HG03039 (cell line): ENCODE results near the gene ARFGEF3.

Source experiments
- ATAC-seq: cut with Tn5 transposase; IDR thresholded peaks from one replicate; pipeline ENCODE4 v1.9.1; 2021; ENCODE audit warnings: mild to moderate bottlenecking, moderate library complexity; ENCODE audit not compliant: unreplicated experiment

Gene ARFGEF3

DNA sequence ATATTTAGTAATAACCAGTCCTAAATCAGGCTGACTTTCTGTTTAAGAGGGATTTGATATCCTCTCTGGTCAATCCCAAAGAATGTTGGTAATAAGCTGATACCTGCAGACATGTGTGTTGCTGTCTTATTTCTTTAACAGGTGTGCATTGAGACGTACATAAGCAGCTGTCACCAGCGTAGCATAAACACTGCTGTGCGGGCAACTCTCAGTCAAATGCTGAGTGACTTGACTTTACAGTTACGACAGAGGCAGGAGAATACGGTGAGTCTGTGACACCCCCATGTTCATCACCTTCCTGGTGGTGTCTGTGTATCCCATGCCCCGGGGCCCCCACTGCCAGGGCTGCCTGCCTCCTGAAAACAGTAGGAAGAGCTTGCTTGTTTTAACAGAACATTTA, 76.6 kb downstream of the ARFGEF3 start:
- no peak for ATAC-seq

DNA sequence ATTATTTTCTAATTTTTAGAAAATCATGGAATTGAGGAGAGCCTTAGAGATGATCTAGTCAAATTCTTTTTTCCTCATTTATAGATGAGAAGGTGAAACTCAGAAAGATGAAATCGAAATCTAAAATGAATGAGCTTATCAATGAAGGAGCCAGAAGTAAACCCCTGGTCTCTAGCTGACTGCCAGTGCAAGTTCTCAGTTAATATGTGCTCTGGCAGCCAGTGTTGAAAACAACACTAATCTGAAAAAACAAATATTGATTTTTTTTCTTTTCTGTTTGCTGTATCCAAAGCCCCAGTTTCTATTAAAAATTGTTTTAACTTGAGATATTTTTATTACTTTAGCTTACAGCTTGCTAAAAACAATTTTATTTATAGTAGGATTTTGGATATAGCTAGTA, 78.0 kb downstream of the ARFGEF3 start:
- no peak for ATAC-seq

- ATAC-seq: no peak
Measured at GRCh38 chr6:138240476-138241245, 78.9 kb downstream of the ARFGEF3 start.

DNA sequence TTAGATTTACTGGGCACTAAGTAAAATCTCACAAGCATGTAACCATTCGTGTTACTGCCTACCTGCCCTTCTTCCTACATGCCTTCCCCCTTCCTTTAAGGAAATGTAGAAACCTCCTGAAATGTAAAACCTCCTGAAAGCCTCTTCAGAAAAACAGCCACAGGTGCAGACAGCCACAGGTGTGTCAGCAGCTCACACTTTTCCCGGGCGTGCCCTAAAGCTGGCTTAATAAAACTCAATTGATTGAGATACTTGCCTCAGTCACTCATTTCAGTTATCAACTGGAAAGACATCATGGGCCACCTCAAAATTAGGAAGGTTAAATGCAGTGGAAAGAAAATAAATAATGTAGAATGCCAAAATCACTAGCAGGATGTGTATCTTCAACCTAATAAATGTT, 79.6 kb downstream of the ARFGEF3 start:
- no peak for ATAC-seq

GRCh38 chr6:138241934-138242333, 80.2 kb downstream of the ARFGEF3 start:
- ATAC-seq: no peak

- no peak for ATAC-seq
Measured at GRCh38 chr6:138242987-138243592, 81.4 kb downstream of the ARFGEF3 start.

DNA sequence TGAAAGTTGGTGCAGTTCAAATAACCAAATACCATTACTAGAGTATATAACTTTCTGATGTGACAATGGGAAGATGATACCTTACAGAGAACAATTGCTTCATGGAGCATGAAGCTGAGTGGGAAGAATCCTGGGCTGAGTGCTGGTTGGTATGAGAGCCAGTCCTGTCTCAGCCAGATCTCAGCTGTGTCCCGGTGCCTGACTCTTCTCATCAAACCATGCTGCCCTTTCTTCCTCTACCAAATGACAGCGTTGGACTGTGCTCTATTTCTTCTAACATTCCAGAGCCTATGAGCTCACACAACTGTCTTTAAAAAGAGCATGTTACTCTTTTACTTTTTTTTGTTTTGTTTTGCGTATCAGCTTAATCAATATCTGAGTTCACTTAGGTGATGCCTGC, 84.0 kb downstream of the ARFGEF3 start:
- no peak for ATAC-seq

DNA sequence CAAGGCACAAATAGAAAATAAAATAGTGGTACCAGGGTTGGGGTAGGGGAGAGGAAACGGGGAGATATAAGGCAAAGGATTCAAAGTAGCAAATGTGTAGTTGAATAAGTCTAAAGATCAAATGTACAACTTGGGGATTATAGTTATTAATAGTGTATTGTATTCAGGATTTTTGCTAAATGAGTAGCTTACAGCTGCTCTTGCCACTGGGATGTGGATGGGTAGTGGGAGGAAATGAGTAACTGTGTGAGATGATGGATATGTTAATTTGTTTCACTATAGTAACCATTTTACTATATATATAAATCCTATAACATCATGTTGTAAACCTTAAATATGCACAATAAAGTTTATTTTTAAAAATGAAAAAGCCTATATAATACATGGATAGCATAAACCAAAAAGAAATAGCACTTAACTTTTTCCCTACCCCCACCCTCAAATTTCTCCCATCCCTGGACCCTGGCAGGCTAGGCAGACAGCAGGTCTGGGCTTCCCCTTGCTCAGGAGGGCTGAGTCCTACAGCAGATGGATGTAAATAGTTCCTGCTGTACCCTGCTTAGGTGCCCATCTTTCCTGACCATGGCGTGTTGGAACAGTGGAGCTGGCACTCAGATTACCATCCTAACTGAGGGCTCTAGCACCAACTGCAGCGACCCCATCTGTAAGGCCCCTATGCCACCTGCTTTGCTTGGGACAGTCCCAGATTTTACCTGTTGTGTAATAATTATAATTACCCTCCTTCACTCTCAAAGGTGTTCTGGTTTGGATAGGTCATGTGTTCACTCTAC, 85.1 kb downstream of the ARFGEF3 start:
- no peak for ATAC-seq

DNA sequence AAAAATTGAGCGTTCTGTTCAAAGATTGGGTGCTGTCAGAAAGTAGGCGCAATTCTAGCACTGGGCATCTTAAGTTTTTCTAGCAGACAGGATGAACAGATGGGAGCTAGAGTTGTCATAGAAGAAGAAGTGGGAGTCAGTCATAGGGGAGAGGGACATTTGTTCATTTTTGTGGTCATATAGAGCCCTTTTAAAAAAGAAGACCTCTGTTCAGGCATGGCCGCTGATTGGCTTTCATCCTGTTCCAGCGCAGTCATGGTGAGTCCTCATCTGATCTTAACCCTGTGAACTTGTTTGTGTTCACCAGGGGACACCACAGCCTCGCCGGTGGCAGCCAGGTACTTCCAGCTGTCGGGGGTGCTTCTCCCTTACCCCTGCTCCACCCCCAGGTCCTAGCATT, 86.3 kb downstream of the ARFGEF3 start:
- no peak for ATAC-seq

DNA sequence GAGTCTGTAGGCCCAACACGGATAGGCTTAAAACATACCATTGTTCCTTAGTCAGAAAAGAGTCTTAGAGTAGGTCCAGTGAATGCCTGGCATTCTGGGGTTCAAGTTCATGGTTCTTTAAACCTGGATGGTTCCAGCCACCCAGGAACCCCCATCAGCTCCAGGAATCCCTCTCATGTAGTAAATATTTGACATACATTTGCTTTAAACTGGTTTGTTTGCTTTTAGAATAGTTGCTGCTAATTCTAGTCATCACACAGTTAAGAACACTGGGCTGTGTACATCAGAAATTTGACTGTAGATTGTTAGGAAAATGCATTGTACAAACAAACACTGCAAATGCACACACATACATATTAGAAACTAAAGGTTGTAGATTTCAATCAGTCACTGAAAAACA, 87.1 kb downstream of the ARFGEF3 start:
- ATAC-seq: no peak

DNA sequence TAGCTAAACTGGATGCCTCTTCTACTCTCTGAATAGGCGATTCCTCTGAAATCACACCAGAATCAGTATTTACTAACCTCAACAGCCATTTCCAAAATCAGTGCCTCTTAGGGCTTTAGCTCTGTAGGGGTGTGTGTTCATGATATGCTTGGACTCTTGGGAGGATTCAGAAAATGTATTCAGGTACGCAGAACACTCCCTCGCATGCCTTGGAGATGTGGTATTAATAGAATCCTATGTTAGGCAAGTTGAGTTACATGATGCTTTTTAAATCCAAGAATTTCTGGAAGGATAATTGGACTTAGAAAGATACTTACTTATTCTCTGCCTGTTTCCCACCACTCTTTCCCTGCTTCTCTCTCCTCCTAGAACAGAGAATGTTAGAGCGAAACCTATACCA, 88.3 kb downstream of the ARFGEF3 start:
- ATAC-seq: no peak

- ATAC-seq: no peak
Measured at GRCh38 chr6:138250513-138251247, 88.9 kb downstream of the ARFGEF3 start.

DNA sequence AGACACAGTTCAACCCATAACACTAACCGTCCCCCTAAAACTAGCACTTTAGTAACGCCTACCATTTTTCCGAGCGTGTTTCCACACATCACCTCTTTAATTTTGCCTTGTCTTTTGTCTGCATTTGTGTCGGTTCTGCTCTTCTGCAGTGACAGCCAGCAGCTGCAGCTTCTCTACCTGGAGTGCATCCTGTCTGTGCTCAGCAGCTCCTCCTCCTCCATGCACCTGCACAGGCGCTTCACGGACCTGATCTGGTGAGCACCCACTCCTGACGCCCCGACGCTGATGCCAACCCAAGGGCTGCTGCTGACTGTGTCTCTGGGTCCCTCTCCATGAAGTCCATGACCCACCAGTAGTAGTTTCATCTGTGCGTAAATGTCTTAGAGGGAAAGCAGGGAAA, 92.0 kb downstream of the ARFGEF3 start:
- ATAC-seq: no peak

DNA sequence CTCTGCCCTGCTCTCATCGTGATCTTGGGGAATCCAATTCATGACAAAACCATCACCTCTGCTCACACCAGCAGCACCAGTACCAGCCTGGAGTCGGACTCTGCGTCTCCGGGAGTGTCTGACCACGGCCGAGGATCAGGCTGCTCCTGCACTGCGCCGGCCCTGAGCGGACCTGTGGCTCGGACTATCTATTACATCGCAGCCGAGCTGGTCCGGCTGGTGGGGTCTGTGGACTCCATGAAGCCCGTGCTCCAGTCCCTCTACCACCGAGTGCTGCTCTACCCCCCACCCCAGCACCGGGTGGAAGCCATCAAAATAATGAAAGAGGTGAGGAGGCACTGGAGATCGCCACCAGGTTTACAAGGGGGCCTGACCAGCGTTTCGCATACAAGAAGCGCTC, 93.7 kb downstream of the ARFGEF3 start:
- ATAC-seq: no peak

DNA sequence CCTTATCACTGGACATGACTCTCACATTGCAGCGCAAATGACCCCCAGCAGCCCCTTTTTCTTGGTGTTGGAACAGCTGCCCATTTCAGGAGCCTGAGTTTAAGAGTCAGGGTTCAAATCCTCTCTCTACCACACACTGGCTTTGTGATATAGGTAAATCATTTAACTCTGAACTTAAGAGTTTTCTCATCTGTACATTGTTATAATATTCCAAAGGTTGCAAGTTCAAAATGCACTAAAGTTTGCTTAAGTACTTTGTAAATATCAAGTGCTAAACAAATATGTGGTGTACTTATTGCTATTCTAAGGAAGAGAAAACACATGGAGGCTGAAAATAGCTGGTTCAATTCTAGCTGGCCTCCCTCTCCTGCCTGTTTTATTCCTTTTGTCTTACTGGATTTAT, 95.9 kb downstream of the ARFGEF3 start:
- no peak for ATAC-seq

DNA sequence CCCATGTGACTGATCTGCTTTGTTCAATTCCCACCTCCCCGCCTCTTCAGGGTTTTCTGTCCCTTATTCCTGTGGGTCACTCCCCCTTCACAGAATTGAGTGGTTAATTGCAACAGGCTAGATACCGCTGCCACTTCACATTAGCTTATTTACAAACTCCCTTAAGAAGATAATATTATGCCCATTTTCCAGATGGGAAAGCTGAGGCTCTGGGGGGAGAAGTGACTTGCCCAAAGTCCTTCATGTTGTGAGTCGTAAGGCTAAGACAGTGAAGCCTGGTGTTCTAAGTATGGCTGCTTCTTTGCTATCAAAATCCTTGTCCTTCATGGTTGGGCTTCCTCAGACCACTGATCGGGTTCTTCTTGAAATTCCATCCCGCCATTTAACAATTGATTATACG, 96.5 kb downstream of the ARFGEF3 start:
- no peak for ATAC-seq

GRCh38 chr6:138258991-138259390, 97.3 kb downstream of the ARFGEF3 start:
- no peak for ATAC-seq

DNA sequence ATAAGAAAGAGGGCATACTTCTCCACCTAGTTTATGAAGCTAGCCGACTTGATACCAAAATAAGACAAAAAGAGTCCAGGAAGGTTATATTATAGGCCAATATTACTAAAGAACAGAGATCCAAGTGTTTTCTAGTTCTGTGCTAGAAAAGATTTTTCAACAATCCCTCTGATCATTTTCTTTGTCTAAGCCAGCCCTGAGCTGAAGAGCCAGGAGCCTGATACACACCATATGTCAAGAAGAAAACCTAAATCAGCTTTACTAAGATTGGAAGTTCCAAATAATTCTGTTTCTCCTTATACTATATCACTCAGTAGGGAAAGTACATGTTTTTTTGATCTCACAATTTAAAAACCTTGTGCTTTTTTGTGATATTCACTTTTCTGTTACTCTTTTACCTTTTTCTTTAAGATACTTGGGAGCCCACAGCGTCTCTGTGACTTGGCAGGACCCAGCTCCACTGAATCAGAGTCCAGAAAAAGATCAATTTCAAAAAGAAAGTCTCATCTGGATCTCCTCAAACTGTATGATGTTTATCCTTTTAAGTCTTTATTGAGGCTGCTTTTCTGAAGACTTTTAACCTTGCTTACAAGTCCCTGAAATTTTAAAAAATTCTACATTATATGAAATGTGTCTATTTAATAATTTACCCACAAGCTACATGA, 99.5 kb downstream of the ARFGEF3 start:
- ATAC-seq: no peak

GRCh38 chr6:138263963-138264362, 102.2 kb downstream of the ARFGEF3 start:
- ATAC-seq: no peak

DNA sequence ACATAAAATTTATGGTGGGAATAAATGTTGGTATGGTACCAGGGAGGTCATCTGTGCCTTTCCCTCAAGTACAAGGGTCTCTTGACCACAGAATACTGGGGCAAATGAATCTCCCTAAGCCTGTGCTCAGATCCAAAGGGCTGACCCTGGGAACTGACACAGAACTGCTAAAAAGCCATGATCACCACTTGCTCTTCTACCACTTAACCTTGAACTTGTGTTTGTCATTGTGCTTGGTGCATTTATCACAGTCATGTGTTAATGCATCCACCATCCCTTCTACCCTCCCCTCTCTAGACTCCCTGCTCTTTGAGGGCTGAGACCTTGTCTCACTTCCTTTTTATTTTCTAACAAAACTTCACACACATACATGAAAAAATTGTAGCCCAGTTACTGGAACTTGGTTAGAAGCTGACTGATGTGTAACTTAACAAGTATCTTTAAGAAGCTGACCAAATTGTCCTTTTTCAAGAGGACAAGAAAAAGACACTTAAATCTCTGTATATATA, 102.7 kb downstream of the ARFGEF3 start:
- ATAC-seq: no peak

DNA sequence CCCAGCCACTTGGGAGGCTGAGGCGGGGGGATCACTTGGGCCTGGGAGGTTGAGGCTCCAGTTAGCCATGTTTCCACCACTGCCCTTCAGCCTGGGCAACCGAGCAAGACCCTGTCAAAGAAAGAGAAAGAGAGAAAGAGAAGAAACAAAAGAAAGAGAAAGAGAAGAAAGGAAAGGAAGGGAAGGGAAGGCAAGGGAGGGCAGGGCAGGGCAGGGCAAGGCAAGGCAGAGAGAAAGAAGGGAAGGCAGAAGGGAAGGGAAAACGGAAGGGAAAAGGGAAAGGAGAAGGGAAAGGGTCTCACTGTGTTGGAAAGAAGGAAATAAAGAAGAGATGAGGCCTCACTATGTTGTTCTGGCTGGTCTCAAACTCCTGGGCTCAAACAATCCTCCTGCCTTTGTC, 104.4 kb downstream of the ARFGEF3 start:
- no peak for ATAC-seq
